ENCODE data around the gene EIF5A2.
A peak's percentile ranks its signal among the peaks of the same experiment; 100 is the strongest.
"Not testable (repeated sequence)": the region's sequence is repeated elsewhere in the genome, so short reads cannot be mapped to it uniquely, and the experiment has no call there.

Gene EIF5A2

GRCh38 chr3:170896781-170897180 is 11.7 kb downstream of the EIF5A2 start:
- no peak for DNase-seq (ENCODE audit: low read depth)

DNA sequence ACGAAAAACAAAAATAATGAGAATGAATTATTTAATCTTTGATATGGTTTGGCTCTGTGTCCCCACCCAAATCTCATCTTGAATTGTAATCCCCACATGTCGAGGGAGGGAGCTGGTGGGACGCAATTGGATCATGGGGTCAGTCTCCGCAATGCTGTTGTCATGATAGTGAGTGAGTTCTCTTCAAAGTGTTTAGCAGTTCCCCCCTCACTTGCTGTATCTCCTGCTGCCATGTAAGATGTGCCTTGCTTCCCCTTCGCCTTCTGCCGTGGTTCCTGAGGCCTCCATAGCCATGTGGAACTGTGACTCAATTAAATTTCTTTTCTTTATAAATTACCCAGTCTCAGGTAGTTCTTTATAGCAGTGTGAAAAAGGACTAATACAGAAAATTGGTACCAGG is 12.1 kb downstream of the EIF5A2 start:
- not testable (repeated sequence) for DNase-seq (ENCODE audit: low read depth)

- DNase-seq (ENCODE audit: low read depth): no peak
Observed at GRCh38 chr3:170893895-170894294, 14.5 kb downstream of the EIF5A2 start.

GRCh38 chr3:170889630-170890029 is 18.8 kb downstream of the EIF5A2 start:
- no peak for DNase-seq (ENCODE audit: low read depth)

DNA sequence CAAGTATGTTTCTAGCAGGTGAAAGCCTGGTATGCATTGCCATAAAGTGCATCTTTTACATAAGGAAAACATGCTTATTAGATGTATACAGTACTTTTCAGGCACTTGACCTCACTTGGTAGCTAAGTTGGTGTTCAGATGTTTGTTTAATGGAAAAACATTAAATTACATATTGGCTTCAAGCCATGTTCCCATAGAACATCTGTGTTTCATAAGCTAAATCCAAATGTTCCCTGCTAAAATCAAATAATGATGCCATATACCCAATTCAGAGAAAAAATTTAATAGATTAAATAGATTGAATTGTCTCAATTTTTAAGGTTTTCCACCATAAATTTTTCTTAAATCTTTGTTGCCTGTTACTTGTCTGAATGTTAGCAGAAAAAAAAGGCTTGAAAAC is 19.3 kb downstream of the EIF5A2 start:
- DNase-seq (ENCODE audit: low read depth): no peak

- not testable (repeated sequence) for DNase-seq (ENCODE audit: low read depth)
Observed at GRCh38 chr3:170884109-170884930, 24.1 kb downstream of the EIF5A2 start.

- DNase-seq (ENCODE audit: low read depth): not testable (repeated sequence)
Observed at GRCh38 chr3:170878688-170879087, 29.7 kb downstream of the EIF5A2 start.

DNA sequence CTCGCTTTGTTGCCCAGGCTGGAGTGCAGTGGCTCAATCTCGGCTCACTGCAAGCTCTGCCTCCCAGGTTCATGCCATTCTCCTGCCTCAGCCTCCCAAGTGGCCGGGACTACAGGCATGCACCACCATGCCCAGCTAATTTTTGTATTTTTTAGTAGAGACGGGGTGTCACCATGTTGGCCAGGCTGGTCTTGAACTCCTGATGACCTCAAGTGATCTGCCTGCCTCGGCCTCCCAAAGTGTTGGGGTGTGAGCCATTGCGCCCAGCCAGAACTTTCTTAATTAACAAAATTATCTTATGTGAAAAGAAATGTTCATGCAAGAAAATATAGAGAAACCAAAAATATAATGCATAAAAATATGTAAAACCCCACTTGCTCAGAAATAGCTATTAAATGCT is 31.1 kb downstream of the EIF5A2 start:
- DNase-seq (ENCODE audit: low read depth): not testable (repeated sequence)

DNA sequence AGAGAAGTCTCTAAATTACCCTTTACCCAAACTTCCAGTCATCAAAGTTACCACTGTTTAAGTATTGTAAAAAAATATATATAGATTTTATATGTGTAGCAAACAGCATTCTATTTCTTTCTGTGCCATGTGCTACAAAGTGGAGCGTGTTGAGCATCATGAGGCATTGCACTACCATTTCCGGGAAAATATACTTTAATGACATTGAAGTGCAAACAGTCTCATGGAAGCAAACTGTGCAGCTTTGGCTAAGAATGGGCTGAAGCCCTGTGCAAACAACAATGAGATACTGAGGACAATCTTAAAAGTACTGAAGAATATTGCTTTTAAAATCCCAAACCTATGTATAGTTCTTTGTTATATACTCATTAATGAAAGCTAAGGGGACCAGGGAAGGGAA is 31.9 kb downstream of the EIF5A2 start:
- no peak for DNase-seq (ENCODE audit: low read depth)

GRCh38 chr3:170869645-170870593 is 38.5 kb downstream of the EIF5A2 start, which contains the start of gene RPL22L1:
Gene RPL22L1, minus strand, starts transcription at chr3:170870195. Its CDS starts 28 bp downstream, at chr3:170870167.
- DNase-seq (ENCODE audit: low read depth): peak; percentile 89

DNA sequence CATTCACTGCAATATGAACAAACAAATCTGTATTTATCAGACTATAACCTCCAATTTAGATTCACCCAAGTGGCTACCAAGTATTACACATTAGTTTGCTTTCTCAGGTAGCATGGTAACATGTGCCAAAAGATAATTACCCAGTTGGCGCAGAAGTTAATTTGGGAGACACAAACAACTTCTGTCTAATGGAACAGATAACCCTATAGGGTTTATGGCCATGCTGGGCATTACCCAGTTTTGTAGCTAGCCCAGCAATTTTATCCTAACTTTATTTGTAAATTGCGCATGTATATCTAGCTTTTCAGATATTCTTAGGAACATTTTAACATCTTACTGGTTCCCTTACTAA is 39.2 kb downstream of the EIF5A2 start:
- DNase-seq (ENCODE audit: low read depth): no peak

DNA sequence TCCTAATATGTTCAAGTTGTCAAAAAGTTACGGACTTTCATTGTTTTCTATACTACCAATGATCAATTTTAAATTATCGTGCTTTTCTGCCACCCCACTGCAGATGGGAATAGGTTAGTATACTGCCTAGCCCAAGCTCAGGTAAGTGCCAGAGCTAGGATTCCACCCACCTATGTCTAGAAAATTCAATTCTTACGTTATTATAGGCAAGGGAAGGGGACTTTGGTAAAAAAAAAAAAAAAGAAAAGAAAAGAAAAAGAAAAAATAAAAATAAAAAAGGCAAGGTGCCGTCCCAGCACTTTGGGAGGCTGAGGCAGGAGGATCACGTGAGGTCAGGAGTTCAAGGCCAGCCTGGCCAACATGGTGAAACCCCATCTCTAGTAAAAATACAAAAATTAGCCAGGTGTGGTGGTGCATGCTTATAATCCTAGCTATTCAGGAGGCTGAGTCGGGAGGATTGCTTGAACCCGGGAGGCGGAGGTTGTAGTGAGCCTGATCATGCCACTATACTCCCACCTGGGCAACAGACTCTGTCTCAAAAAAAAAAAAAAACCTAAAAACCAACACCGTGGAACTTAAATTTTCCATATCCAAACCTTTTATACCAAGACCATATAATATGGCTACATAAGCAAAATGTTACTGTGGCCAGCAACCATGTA is 39.7 kb downstream of the EIF5A2 start:
- DNase-seq (ENCODE audit: low read depth): no peak

DNA sequence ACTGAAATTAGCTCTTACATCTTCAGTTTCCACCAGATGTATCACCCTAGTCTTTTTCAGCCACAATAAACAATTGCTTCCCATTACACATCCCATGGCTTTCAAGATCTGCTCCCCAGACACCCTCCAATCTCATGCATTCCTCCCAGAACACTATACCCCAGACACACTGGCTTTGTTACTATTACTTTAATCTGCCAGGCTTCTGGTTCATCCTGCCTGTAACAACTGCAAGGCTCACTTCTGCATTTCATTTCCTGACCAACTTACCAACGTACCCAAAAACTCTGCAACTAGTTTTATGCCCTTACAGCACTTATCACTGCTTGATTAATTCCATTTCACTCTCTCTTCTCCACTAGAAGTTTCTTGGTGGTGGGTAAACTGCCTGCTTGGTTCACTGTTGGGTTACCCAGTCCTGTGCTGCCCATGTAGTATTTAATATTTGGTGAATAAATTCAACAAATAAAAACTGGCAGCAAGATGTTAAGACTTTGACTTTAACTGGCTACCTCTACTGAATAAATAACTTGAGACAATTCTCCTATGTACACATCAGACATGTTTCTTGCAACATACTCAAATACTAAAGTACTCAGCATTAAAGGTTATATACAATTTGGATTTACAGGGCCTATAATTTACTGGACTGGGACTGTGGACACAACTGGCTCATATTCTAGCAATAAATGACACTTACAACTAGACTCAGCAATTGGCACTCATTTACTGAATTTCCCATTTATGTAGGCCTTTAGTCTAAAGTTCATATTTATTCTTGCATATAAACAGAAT is 41.1 kb downstream of the EIF5A2 start:
- DNase-seq (ENCODE audit: low read depth): no peak

DNA sequence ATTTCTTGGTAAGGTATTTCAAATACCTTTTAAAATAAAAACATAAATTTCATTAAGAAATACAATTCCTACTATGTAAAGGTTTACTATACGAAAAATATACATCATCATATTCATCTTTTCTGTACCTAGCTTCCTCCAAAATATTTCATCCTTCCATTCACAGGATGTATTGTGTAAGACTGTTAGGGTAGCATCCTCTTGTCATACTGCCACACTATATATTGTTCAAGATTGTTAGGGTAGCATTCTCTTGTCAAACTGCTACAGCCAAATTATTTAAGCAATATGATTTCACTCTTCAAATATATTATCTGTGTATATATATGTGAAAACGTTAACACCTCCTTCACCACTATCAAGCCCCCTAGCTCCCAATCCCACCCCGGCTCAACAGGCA is 41.9 kb downstream of the EIF5A2 start:
- no peak for DNase-seq (ENCODE audit: low read depth)

GRCh38 chr3:170865209-170866094 is 43.0 kb downstream of the EIF5A2 start:
- no peak for DNase-seq (ENCODE audit: low read depth)

GRCh38 chr3:170864525-170865208 is 43.8 kb downstream of the EIF5A2 start:
- no peak for DNase-seq (ENCODE audit: low read depth)

DNA sequence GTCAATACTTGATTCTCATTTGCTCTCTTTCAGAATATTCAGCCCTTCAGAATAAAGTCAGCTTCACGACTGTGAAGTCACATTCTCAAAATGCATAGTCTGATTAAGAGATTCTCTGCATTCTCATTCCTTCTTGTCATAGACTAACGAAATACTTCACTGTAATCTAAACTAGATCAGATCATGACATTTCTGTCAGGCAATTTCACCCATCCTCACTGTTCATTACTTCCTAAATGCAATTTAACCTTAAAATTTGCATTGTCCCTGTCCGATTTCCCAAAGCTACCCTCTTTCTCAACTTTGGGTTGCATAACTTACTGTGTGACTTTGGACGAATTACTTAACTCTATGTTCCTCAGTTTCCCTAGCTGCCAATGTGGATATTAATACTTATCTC is 44.6 kb downstream of the EIF5A2 start:
- DNase-seq (ENCODE audit: low read depth): no peak

- DNase-seq (ENCODE audit: low read depth): no peak
Observed at GRCh38 chr3:170862618-170863374, 45.6 kb downstream of the EIF5A2 start.

GRCh38 chr3:170858599-170858998 is 49.8 kb downstream of the EIF5A2 start:
- DNase-seq (ENCODE audit: low read depth): no peak

Measured in fibroblast of the conjunctiva (primary cell).